Neural progenitor cell (in vitro differentiated cells): ENCODE measurements around the gene RRBP1.

Source experiments
- EZH2 ChIP-seq: fragments of 200-600 bp; sonication (generic); IDR thresholded peaks from 2 replicates; pipeline ENCODE4 v1.6.1; 2017; ENCODE audit warnings: antibody characterized with exemption, mild to moderate bottlenecking, moderate library complexity
- EZH2phosphoT487 ChIP-seq: fragments of 200-600 bp; sonication (generic); IDR thresholded peaks from 2 replicates; pipeline ENCODE4 v1.6.1; 2017; ENCODE audit warnings: antibody characterized with exemption
- TF ChIP-seq, protein P1 (sequence below): fragments of 200-600 bp; sonication (generic); IDR thresholded peaks from 2 replicates; pipeline ENCODE4 v1.5.1; 2017; ENCODE audit warnings: antibody characterized with exemption, mild to moderate bottlenecking

DNA sequence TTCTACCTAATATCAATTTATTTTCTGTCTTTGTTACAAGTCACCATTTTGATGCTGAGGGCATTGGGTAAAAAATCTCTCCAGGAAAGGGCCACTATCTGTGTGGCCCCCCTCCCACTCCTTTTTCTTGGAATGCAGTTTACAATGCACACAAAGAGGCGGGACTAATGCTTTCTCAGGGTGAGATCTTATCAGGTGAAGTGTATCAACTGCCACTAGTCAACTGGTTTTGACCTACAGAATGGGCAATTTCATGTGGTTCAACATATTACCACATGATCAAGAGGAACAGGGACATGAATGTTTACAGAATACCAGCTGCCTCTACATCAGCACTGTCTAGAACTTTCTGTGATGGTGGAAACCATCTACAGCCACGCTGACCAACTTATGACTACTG lies 3.7 kb downstream of the RRBP1 start:
- TF ChIP-seq, protein P1, sequence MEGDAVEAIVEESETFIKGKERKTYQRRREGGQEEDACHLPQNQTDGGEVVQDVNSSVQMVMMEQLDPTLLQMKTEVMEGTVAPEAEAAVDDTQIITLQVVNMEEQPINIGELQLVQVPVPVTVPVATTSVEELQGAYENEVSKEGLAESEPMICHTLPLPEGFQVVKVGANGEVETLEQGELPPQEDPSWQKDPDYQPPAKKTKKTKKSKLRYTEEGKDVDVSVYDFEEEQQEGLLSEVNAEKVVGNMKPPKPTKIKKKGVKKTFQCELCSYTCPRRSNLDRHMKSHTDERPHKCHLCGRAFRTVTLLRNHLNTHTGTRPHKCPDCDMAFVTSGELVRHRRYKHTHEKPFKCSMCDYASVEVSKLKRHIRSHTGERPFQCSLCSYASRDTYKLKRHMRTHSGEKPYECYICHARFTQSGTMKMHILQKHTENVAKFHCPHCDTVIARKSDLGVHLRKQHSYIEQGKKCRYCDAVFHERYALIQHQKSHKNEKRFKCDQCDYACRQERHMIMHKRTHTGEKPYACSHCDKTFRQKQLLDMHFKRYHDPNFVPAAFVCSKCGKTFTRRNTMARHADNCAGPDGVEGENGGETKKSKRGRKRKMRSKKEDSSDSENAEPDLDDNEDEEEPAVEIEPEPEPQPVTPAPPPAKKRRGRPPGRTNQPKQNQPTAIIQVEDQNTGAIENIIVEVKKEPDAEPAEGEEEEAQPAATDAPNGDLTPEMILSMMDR = no peak
- TF ChIP-seq EZH2 (no peak), EZH2phosphoT487 (no peak)
